SK-N-DZ (cell line): ENCODE measurements around the gene NUTM2A. TPM values are rescaled to one million over a fixed set of nuclear protein-coding genes. Genes with fewer than 3 reads are reported as not detected.
"Not testable (repeated sequence)": the region's sequence is repeated elsewhere in the genome, so short reads cannot be mapped to it uniquely, and the experiment has no call there.

ENCODE experiments used
- DNase-seq: peaks from one replicate; pipeline ENCODE4 v3.0.0-alpha.2; 2015; ENCODE audit warnings: low spot score
- polyA plus RNA-seq, 2 experiments: library from polyadenylated mRNA; depleted of rRNA; stranded (reverse); fragments of >200 nt; gene quantifications; 2 replicates each; pipeline ENCODE4 v1.2.3, GENCODE V29; 2014

Gene NUTM2A
- polyA plus RNA-seq (2014; cell fraction: cytosol; rRNA removed), result 1.3 and 1.4 TPM in 2 replicates
- 1.3 and 1.4 TPM in 2 replicates for polyA plus RNA-seq (2014; cell fraction: nucleus; rRNA removed)

GRCh38 chr10:87225148-87225547 is at the start of gene NUTM2A:
TSS of gene NUTM2A (plus strand) at chr10:87225448. CDS start at chr10:87225831, 383 bp downstream.
- not testable (repeated sequence) for DNase-seq

- DNase-seq, result not testable (repeated sequence)
These were observed 47.7 kb upstream of the NUTM2A start for GRCh38 chr10:87177587-87177986.

GRCh38 chr10:87184421-87184820 is 40.8 kb upstream of the NUTM2A start:
- not testable (repeated sequence) for DNase-seq

- not testable (repeated sequence) for DNase-seq
These were observed 39.2 kb upstream of the NUTM2A start for GRCh38 chr10:87186016-87186415.

GRCh38 chr10:87187573-87187972 is 37.7 kb upstream of the NUTM2A start:
- not testable (repeated sequence) for DNase-seq

GRCh38 chr10:87191841-87192240 is 33.4 kb upstream of the NUTM2A start:
- DNase-seq, result not testable (repeated sequence)

- not testable (repeated sequence) for DNase-seq
These were observed 24.3 kb upstream of the NUTM2A start for GRCh38 chr10:87200924-87201323.

GRCh38 chr10:87204801-87205200 is 20.4 kb upstream of the NUTM2A start:
- DNase-seq, result not testable (repeated sequence)

- DNase-seq, result not testable (repeated sequence)
These were observed 18.3 kb upstream of the NUTM2A start for GRCh38 chr10:87206922-87207321.

- not testable (repeated sequence) for DNase-seq
These were observed 14.9 kb upstream of the NUTM2A start for GRCh38 chr10:87210309-87210708.

- DNase-seq, result not testable (repeated sequence)
These were observed 13.4 kb upstream of the NUTM2A start for GRCh38 chr10:87211848-87212247.

- DNase-seq, result not testable (repeated sequence)
These were observed 12.0 kb upstream of the NUTM2A start for GRCh38 chr10:87213150-87213765.

GRCh38 chr10:87213806-87214205 is 11.4 kb upstream of the NUTM2A start:
- DNase-seq, result not testable (repeated sequence)

GRCh38 chr10:87216120-87216519 is 9.1 kb upstream of the NUTM2A start:
- DNase-seq, result not testable (repeated sequence)

GRCh38 chr10:87219370-87219769 is 5.9 kb upstream of the NUTM2A start:
- DNase-seq, result not testable (repeated sequence)

GRCh38 chr10:87222789-87223188 is 2.5 kb upstream of the NUTM2A start:
- DNase-seq, result not testable (repeated sequence)

GRCh38 chr10:87228247-87228646 is 3.0 kb downstream of the NUTM2A start:
- DNase-seq, result not testable (repeated sequence)

GRCh38 chr10:87229211-87229610 is 4.0 kb downstream of the NUTM2A start:
- not testable (repeated sequence) for DNase-seq

- DNase-seq, result not testable (repeated sequence)
These were observed 9.6 kb downstream of the NUTM2A start for GRCh38 chr10:87234854-87235253.

GRCh38 chr10:87237244-87237643 is 12.0 kb downstream of the NUTM2A start:
- not testable (repeated sequence) for DNase-seq

- not testable (repeated sequence) for DNase-seq
These were observed 14.1 kb downstream of the NUTM2A start for GRCh38 chr10:87239346-87239808.

- DNase-seq, result not testable (repeated sequence)
These were observed 16.9 kb downstream of the NUTM2A start for GRCh38 chr10:87242192-87242591.

- not testable (repeated sequence) for DNase-seq
These were observed 22.1 kb downstream of the NUTM2A start for GRCh38 chr10:87247335-87247734.
